ENCODE results near the gene WDR7.

The WDR7 gene

DNA sequence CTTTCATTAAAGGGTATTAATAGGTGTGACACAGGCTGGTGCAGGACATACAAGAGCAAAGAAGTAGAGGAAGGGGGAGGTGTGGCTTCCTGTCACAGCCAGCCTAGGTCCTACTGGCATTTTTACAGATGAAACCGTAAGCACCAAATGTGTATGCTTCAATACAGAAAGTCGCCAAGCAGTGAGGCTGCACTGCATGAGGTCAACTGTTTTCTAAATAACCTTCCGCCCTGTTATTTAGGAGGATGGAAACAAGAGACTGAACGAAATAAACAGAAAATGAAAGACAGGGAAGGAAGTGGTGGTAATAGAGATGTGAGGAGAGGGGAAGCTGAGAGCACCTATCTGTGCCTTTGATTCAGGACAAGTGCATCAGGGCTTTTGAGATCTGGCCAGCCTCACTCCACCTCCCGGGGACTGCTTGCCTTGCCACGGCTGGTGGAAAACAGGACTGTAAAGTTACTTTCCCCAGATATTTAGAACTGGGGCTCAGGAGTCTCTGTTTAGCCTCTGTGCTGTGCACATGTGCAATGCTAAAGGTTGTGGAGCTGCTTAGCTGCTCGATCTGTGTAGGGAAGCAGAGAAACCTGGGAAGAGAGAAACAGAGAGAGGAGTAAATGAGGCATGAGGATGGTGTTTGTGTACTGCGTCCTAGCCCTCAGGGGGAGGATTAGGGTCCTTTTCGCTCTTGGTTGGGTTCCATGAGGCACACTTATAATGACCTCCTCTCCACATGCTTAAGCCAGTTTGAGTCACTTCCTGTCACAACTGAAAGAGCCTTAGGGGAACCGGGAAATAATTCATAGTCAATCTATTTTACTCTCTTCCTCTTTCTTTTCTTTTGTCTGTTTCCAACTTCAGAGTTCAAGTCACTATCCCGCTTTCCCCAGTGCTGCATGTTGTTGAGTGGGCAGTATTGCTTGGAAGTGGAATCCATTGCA, 433.4 kb downstream of the WDR7 start:
- peak in 1 of 5 experiments; percentile 16 for DNase-seq

DNA sequence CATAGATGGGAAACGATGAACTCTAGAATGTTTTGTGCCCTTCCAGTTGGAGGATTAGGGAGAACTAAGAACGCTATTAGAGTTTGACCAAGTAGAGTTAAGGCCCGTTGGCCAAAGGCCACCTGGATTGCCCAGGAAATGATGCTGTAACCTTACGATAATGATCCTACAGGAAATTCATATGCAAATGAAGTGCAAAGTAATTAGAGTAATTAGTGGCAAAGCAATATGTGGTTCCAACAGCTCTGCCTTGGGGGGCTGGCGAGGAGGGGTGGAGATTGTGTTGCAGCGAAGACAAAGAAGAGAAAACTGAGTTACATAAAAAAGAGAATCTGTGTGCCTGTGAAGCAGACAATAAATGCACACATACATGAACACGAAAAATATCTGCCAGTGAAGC, 434.2 kb downstream of the WDR7 start:
- DNase-seq = no peak

DNA sequence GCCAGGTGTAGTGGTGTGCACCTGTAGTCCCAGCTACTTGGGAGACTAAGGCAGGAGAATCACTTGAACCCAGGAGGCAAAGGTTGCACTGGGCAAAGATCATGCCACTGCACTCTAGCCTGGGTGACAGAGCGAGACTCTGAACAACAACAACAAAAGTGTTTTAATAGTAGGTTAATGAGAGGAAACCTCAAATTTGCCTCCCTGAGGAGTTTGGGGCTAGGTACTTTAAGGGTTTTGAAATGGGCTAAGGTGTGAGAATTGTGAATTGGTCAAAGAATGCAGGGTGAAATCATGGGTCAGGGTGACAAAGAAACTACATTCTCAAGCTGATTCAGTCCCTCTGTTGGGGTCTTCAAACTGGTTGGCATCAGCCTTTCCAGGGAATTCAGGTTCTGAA, 435.0 kb downstream of the WDR7 start:
- no peak for DNase-seq

Data from T-helper 2 cell (primary cell).